ENCODE data around the gene CHIT1. TPM values are rescaled to one million over a fixed set of nuclear protein-coding genes. Genes with fewer than 3 reads are reported as not detected.

CHIT1 gene
- total and polyA plus RNA-seq, 9 of the 15 experiments (the other 6 are each of a cell fraction or from before 2014, with no cell fraction given): not detected

DNA sequence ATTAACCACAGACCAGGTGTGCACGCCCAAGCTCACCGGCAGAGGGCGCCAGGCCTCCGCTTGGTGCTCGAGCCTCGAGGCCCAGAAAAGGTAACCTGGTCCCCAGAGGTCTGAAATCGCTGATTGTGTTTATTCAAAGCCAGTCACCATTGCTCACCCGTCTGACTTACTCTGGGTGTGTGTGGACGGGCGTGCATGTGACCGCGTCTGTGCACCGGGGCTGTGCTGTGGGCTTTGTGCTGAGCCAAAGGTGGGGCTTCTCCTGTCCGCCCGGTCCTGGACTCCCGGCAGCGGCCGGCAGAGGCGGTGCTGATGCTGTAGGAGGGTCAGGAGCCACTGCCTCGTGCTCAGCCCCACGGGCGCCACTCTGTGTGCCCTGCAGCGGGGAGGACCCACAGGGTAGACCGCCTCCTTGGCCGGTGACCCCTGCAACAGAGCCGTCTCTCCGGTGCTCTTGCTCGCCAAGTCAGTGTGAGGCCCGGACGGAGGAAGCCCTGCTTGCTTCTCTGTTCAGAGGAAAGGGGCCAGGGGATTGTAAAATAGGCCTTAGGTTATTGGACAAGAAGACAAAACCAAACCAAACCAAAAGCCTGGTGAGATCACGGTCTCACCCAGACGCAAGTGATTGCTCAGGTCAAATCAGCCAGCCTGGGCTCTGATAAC is 43.9 kb upstream of the CHIT1 start (continued):
- TF ChIP-seq, protein P1, sequence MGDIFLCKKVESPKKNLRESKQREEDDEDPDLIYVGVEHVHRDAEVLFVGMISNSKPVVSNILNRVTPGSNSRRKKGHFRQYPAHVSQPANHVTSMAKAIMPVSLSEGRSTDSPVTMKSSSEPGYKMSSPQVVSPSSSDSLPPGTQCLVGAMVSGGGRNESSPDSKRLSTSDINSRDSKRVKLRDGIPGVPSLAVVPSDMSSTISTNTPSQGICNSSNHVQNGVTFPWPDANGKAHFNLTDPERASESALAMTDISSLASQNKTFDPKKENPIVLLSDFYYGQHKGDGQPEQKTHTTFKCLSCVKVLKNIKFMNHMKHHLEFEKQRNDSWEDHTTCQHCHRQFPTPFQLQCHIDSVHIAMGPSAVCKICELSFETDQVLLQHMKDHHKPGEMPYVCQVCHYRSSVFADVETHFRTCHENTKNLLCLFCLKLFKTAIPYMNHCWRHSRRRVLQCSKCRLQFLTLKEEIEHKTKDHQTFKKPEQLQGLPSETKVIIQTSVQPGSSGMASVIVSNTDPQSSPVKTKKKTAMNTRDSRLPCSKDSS (IDR thresholded peaks at IDR 0.05; ENCODE audit: low read depth, partially characterized antibody): no peak
- TF ChIP-seq, protein P2, sequence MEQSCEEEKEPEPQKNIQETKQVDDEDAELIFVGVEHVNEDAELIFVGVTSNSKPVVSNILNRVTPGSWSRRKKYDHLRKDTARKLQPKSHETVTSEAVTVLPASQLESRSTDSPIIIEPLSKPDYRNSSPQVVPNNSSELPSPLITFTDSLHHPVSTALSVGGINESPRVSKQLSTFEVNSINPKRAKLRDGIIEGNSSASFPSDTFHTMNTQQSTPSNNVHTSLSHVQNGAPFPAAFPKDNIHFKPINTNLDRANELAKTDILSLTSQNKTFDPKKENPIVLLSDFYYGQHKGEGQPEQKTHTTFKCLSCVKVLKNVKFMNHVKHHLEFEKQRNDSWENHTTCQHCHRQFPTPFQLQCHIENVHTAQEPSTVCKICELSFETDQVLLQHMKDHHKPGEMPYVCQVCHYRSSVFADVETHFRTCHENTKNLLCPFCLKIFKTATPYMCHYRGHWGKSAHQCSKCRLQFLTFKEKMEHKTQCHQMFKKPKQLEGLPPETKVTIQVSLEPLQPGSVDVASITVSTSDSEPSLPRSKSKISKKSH (CRISPR knock-in tag; IDR thresholded peaks at IDR 0.05): no peak
- TF ChIP-seq ZNF311 (CRISPR knock-in tag; IDR thresholded peaks at IDR 0.05) (no peak), SIX5 (IDR thresholded peaks at IDR 0.05; ENCODE audit: borderline replicate concordance in 1 of 2, insufficient read depth in 1 of 2, low read depth in 1 of 2, low read length in 2 of 2) (no peak), MAZ (CRISPR knock-in tag; conservative IDR thresholded peaks at IDR 0.05 in 1 of 2, IDR thresholded peaks at IDR 0.05 in 1 of 2) (peak; percentile 52 to 88), KLF10 (CRISPR knock-in tag; IDR thresholded peaks at IDR 0.05) (no peak), HSF4 (CRISPR knock-in tag; IDR thresholded peaks at IDR 0.05; ENCODE audit: borderline replicate concordance) (no peak), CREB1 (IDR thresholded peaks at IDR 0.05) (no peak), CREB1 (CRISPR knock-in tag; IDR thresholded peaks at IDR 0.05) (peak; percentile 65), ZNF444 (CRISPR knock-in tag; IDR thresholded peaks at IDR 0.05) (no peak), SNIP1 (IDR thresholded peaks at IDR 0.05; ENCODE audit: low read depth) (no peak), POLR2B (IDR thresholded peaks at IDR 0.05; ENCODE audit: low read depth, partially characterized antibody) (no peak), RBM22 (IDR thresholded peaks at IDR 0.05; ENCODE audit: low read depth, low read length, poor library complexity, severe bottlenecking) (no peak), ZNF707 (CRISPR knock-in tag; conservative IDR thresholded peaks at IDR 0.05) (no peak), HMG20A (CRISPR knock-in tag; conservative IDR thresholded peaks at IDR 0.05) (no peak), ILF3 (IDR thresholded peaks at IDR 0.05; ENCODE audit: borderline replicate concordance) (no peak), BRF1 (IDR thresholded peaks at IDR 0.05; ENCODE audit: borderline replicate concordance, extremely low read depth, insufficient read length) (no peak), PURB (CRISPR knock-in tag; IDR thresholded peaks at IDR 0.05; ENCODE audit: low read depth) (no peak), PTTG1 (tag; IDR thresholded peaks at IDR 0.05; ENCODE audit: low read depth) (no peak), SAFB2 (IDR thresholded peaks at IDR 0.05; ENCODE audit: borderline replicate concordance, low read depth, low read length, severe bottlenecking) (no peak)
- TF ChIP-seq, protein P3, sequence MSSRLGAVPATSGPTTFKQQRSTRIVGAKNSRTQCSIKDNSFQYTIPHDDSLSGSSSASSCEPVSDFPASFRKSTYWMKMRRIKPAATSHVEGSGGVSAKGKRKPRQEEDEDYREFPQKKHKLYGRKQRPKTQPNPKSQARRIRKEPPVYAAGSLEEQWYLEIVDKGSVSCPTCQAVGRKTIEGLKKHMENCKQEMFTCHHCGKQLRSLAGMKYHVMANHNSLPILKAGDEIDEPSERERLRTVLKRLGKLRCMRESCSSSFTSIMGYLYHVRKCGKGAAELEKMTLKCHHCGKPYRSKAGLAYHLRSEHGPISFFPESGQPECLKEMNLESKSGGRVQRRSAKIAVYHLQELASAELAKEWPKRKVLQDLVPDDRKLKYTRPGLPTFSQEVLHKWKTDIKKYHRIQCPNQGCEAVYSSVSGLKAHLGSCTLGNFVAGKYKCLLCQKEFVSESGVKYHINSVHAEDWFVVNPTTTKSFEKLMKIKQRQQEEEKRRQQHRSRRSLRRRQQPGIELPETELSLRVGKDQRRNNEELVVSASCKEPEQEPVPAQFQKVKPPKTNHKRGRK (tag; IDR thresholded peaks at IDR 0.05): no peak
- TF ChIP-seq, protein P4, sequence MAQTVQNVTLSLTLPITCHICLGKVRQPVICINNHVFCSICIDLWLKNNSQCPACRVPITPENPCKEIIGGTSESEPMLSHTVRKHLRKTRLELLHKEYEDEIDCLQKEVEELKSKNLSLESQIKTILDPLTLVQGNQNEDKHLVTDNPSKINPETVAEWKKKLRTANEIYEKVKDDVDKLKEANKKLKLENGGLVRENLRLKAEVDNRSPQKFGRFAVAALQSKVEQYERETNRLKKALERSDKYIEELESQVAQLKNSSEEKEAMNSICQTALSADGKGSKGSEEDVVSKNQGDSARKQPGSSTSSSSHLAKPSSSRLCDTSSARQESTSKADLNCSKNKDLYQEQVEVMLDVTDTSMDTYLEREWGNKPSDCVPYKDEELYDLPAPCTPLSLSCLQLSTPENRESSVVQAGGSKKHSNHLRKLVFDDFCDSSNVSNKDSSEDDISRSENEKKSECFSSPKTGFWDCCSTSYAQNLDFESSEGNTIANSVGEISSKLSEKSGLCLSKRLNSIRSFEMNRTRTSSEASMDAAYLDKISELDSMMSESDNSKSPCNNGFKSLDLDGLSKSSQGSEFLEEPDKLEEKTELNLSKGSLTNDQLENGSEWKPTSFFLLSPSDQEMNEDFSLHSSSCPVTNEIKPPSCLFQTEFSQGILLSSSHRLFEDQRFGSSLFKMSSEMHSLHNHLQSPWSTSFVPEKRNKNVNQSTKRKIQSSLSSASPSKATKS (CRISPR knock-in tag; IDR thresholded peaks at IDR 0.05): no peak
